SK-N-SH (cell line): ENCODE results near the gene MFSD11. TPM values are rescaled to one million over a fixed set of nuclear protein-coding genes. Genes with fewer than 3 reads are reported as not detected.
A peak's percentile ranks its signal among the peaks of the same experiment; 100 is the strongest.
"Not testable (repeated sequence)": the region's sequence is repeated elsewhere in the genome, so short reads cannot be mapped to it uniquely, and the experiment has no call there.

ENCODE experiments used
- CTCF ChIA-PET: fragments of 300-600, 350-600 bp; formaldehyde crosslinking; extraction: SDS; loops from one replicate; lab custom pipeline; 2021; lab: Yijun Ruan, JAX
- POLR2A ChIA-PET: fragments of 350-600 bp; sonication (Branson Sonifier 250); formaldehyde crosslinking; extraction: SDS; loops from one replicate; lab custom pipeline; 2020; ENCODE audit warnings: antibody characterized with exemption, inconsistent platforms; lab: Yijun Ruan, JAX
- DNase-seq: peaks from one replicate; pipeline ENCODE4 v3.0.0; 2012
- H2AFZ ChIP-seq: fragments of 200-600 bp; sonication (generic); 2 replicates; pipeline ENCODE4 v1.8.1; 2016; ENCODE audit warnings: antibody characterized with exemption, mild to moderate bottlenecking, low read depth
- H3F3A ChIP-seq: fragments of 200-600 bp; sonication (generic); replicated peaks from 2 replicates; pipeline ENCODE3; 2016; ENCODE audit warnings: antibody characterized with exemption, mild to moderate bottlenecking; ENCODE audit not compliant: insufficient read depth
- H3K27ac ChIP-seq, 2 experiments: fragments of 200-500 bp in 1 of 2; fragments of 200-600 bp in 1 of 2; sonication (Bioruptor generic) in 1 of 2; sonication (generic), shearing (Covaris generic) in 1 of 2; 2 replicates each; pipeline versions ENCODE4 v1.5.1 to v1.6.1; 2014 to 2016; ENCODE audit warnings: low read depth in 2 of 2, inconsistent platforms in 1 of 2, low read length in 1 of 2, mild to moderate bottlenecking in 1 of 2, mixed read lengths in 1 of 2
- H3K27me3 ChIP-seq: fragments of 200-600 bp; sonication (generic), shearing (Covaris generic); 2 replicates; pipeline ENCODE4 v1.6.1; 2016; ENCODE audit warnings: mixed run types; ENCODE audit not compliant: insufficient read depth
- H3K36me3 ChIP-seq, 2 experiments: fragments of 200-500 bp in 1 of 2; fragments of 200-600 bp in 1 of 2; sonication (Bioruptor generic) in 1 of 2; sonication (generic) in 1 of 2; replicated peaks in 1 of 2; 2 replicates each; pipeline versions ENCODE3 to v1.5.1; 2014 to 2016; ENCODE audit warnings: low read length in 1 of 2, mild to moderate bottlenecking in 1 of 2; ENCODE audit not compliant: insufficient read depth in 2 of 2, control insufficient read depth in 1 of 2
- H3K4me1 ChIP-seq, 2 experiments: fragments of 200-500 bp in 1 of 2; fragments of 200-600 bp in 1 of 2; sonication (Bioruptor generic) in 1 of 2; sonication (generic), shearing (Covaris generic) in 1 of 2; 2 replicates each; pipeline versions ENCODE4 v1.5.1 to v1.6.1; 2014 to 2016; ENCODE audit warnings: low read depth in 1 of 2, low read length in 1 of 2, mixed run types in 1 of 2; ENCODE audit not compliant: insufficient read depth in 2 of 2, control insufficient read depth in 1 of 2
- H3K4me2 ChIP-seq: fragments of 200-600 bp; sonication (generic), shearing (Covaris generic); 2 replicates; pipeline ENCODE4 v1.6.1; 2017; ENCODE audit warnings: mixed run types
- H3K4me3 ChIP-seq, 2 experiments: fragments of 200-500 bp in 1 of 2; fragments of 200-600 bp in 1 of 2; sonication (Bioruptor generic) in 1 of 2; sonication (generic), shearing (Covaris generic) in 1 of 2; 2 replicates each; pipeline versions ENCODE4 v1.5.1 to v1.8.1; 2014 to 2016; ENCODE audit warnings: low read depth in 2 of 2, inconsistent platforms in 1 of 2, low read length in 1 of 2, mild to moderate bottlenecking in 1 of 2, mixed read lengths in 1 of 2, moderate library complexity in 1 of 2
- H3K79me2 ChIP-seq: fragments of 200-600 bp; sonication (generic); 2 replicates; pipeline ENCODE4 v1.8.1; 2017; ENCODE audit warnings: mild to moderate bottlenecking; ENCODE audit not compliant: insufficient read depth
- H3K9ac ChIP-seq: fragments of 200-600 bp; sonication (generic); 2 replicates; pipeline ENCODE4 v1.6.1; 2017; ENCODE audit warnings: mixed run types
- H3K9me2 ChIP-seq: fragments of 200-600 bp; sonication (generic); 2 replicates; pipeline ENCODE4 v1.6.1; 2017; ENCODE audit warnings: mixed run types
- H3K9me3 ChIP-seq: fragments of 200-600 bp; sonication (generic); 2 replicates; pipeline ENCODE4 v1.6.1; 2017; ENCODE audit warnings: mixed run types, mild to moderate bottlenecking, moderate library complexity
- H4K20me1 ChIP-seq: fragments of 200-600 bp; sonication (generic); 2 replicates; pipeline ENCODE4 v1.6.1; 2017; ENCODE audit warnings: mild to moderate bottlenecking, mixed run types; ENCODE audit not compliant: insufficient read depth
- CHD2 ChIP-seq: fragments of 150-350 bp; IDR thresholded peaks from 2 replicates; pipeline ENCODE4 v1.6.1; 2018; ENCODE audit warnings: low read length; ENCODE audit not compliant: partially characterized antibody
- CTCF ChIP-seq: fragments of 200-600 bp; sonication (generic); IDR thresholded peaks from 2 replicates; pipeline ENCODE4 v1.6.1; 2017; ENCODE audit warnings: antibody characterized with exemption, mild to moderate bottlenecking, moderate library complexity
- FOSL2 ChIP-seq: IDR thresholded peaks from 2 replicates; pipeline ENCODE4 v1.4.0; 2012; ENCODE audit warnings: low read depth, mild to moderate bottlenecking, moderate library complexity, borderline replicate concordance
- JUND ChIP-seq: IDR thresholded peaks from 2 replicates; pipeline ENCODE4 v1.4.0; 2012
- MAX ChIP-seq: IDR thresholded peaks from 2 replicates; pipeline ENCODE4 v1.4.0; 2012; ENCODE audit warnings: low read depth
- MXI1 ChIP-seq: IDR thresholded peaks from 2 replicates; pipeline ENCODE4 v1.6.1; 2012; ENCODE audit warnings: mild to moderate bottlenecking, low read depth, low read length, improper control_type of control experiment
- NFIC ChIP-seq: IDR thresholded peaks from 2 replicates; pipeline ENCODE4 v1.4.0; 2012; ENCODE audit warnings: borderline replicate concordance
- POLR2AphosphoS5 ChIP-seq: IDR thresholded peaks from 2 replicates; pipeline ENCODE4 v1.6.1; 2012; ENCODE audit warnings: low read depth, low read length
- SIN3A ChIP-seq: IDR thresholded peaks from 2 replicates; pipeline ENCODE4 v1.6.1; 2012; ENCODE audit warnings: low read depth, mild to moderate bottlenecking, low read length, moderate library complexity, borderline replicate concordance
- USF2 ChIP-seq: fragments of 150-350 bp; IDR thresholded peaks from 2 replicates; pipeline ENCODE4 v1.6.1; 2017; ENCODE audit warnings: antibody characterized with exemption, low read length, low read depth, borderline replicate concordance
- YY1 ChIP-seq: IDR thresholded peaks from 2 replicates; pipeline ENCODE4 v1.4.0; 2012; ENCODE audit warnings: low read depth, mild to moderate bottlenecking
- WGBS: methylation state at CpG from one replicate; pipeline ENCODE4 v1.1.6; 2017; ENCODE audit warnings: low lambda C conversion rate; 5-methylcytosine and 5-hydroxymethylcytosine counted together
- polyA plus RNA-seq, 3 experiments: library from polyadenylated mRNA; depleted of rRNA; stranded (reverse); fragments of >200 nt; gene quantifications; 2 replicates each; pipeline ENCODE4 v1.2.3, GENCODE V29; 2012

MFSD11 gene
- polyA plus RNA-seq, 1 of the 3 experiments (the other 2 are of a cell fraction): 22.7 TPM

- peak; percentile 77 for DNase-seq
- H3F3A ChIP-seq: peaks cover 31% of the 10 kb centered on the region
- H3K9me2 ChIP-seq, H2AFZ ChIP-seq, H3K9me3 ChIP-seq, H3K27me3 ChIP-seq: not testable (repeated sequence)
- TF ChIP-seq SIN3A (0 out of 2 replicates have a peak, but pooled peaks have one; percentile 31), MXI1 (peak; percentile 86), MAX (peak; percentile 79; the same call in 1 of the 2 replicates)
- CTCF ChIA-PET: interaction anchor here (1.0 to 14.3 kb wide), 18 partner anchors 9 to 357 kb away, joined by 3 to 255 read pairs (median 4); partner anchors contain the start of genes JMJD6 and METTL23
- peak overlapping the region; percentile 96 for H3K4me2 ChIP-seq
- peak overlapping the region; percentile 72 to 89 for H3K4me3 ChIP-seq
- WGBS: 4% methylated on average over 14 of the region's 79 CpGs
- peaks cover 14 to 22% of the 10 kb centered on the region in 2 experiments for H3K36me3 ChIP-seq
- peaks cover 31% of the 10 kb centered on the region for H4K20me1 ChIP-seq
- peaks cover 17 to 33% of the 10 kb centered on the region in 2 experiments for H3K4me1 ChIP-seq
- H3K9ac ChIP-seq: peak overlapping the region; percentile 85
- peak overlapping the region; percentile 88 to 95 for H3K27ac ChIP-seq
- POLR2A ChIA-PET: interaction anchor here (0.8 to 2.3 kb wide), 9 partner anchors 9 to 166 kb away, joined by 3 to 14 read pairs (median 3); partner anchors contain the start of gene SRSF2
- H3K79me2 ChIP-seq: peaks cover 89% of the 10 kb centered on the region
Measured at GRCh38 chr17:76709951-76710862, 27.7 kb upstream of the MFSD11 start.

- Histone ChIP-seq H3K4me1 (peaks cover 25 to 33% of the 10 kb centered on the region in 2 experiments), H3K4me3 (peak within 1 kb of the TSS; percentile 72 to 89), H3K9me3 (no peaks in the 10 kb centered on the region), H3K4me2 (peak within 1 kb of the TSS; percentile 96), H2AFZ (no peak within 1 kb of the TSS), H3K9me2 (no peaks in the 10 kb centered on the region), H3K27ac (peak within 1 kb of the TSS; percentile 88 to 95), H3K9ac (peak within 1 kb of the TSS; percentile 85), H3K79me2 (peaks cover 86% of the 10 kb centered on the region), H3K27me3 (no peaks in the 10 kb centered on the region), H3K36me3 (peaks cover 14 to 30% of the 10 kb centered on the region in 2 experiments), H4K20me1 (peaks cover 34% of the 10 kb centered on the region), H3F3A (peaks cover 35% of the 10 kb centered on the region)
- 13% methylated on average over 29 of the region's 56 CpGs for WGBS
- CTCF ChIA-PET: interaction anchor here (0.7 to 14.3 kb wide), 16 partner anchors 9 to 356 kb away, joined by 3 to 255 read pairs (median 5); partner anchors contain the start of genes JMJD6 and METTL23
- POLR2A ChIA-PET: interaction anchor here (1.0 to 2.3 kb wide), 6 partner anchors 13 to 167 kb away, joined by 3 to 14 read pairs (median 6); partner anchors contain the start of gene SRSF2
- TF ChIP-seq USF2 (0 out of 2 replicates have a peak, but pooled peaks have one; percentile 9), YY1 (peak; percentile 50; the same call in 1 of the 2 replicates), POLR2AphosphoS5 (0 out of 2 replicates have a peak, but pooled peaks have one; percentile 13), CTCF (no peak), JUND (peak; percentile 34; the same call in 1 of the 2 replicates), FOSL2 (peak; percentile 57; the same call in 1 of the 2 replicates), CHD2 (peak; percentile 37), NFIC (no peak), MAX (peak; percentile 58; the same call in 1 of the 2 replicates)
- peak; percentile 97 for DNase-seq
Measured at GRCh38 chr17:76710863-76711611, 26.9 kb upstream of the MFSD11 start, which contains the start of gene MXRA7. Gene MXRA7, minus strand, starts transcription at chr17:76710965. Its CDS starts 19 bp downstream, at chr17:76710946.

- DNase-seq, H2AFZ ChIP-seq, H3K9me2 ChIP-seq, H3K27me3 ChIP-seq, H3K9ac ChIP-seq, H3K9me3 ChIP-seq, H3K4me2 ChIP-seq, H3K4me3 ChIP-seq: not testable (repeated sequence)
- peaks cover 33 to 36% of the 10 kb centered on the region in 2 experiments for H3K4me1 ChIP-seq
- ChIA-PET CTCF (interaction anchor here (1.7 to 14.3 kb wide), 7 partner anchors 13 to 189 kb away, joined by 6 to 255 read pairs (median 13); no protein-coding TSS in a partner anchor), POLR2A (interaction anchor here (0.8 to 1.4 kb wide), 4 partner anchors 24 to 155 kb away, joined by 3 to 8 read pairs (median 4); partner anchors contain the start of genes MFSD11 and SRSF2)
- H3K36me3 ChIP-seq: peaks cover 22 to 41% of the 10 kb centered on the region in 2 experiments
- peaks cover 47% of the 10 kb centered on the region for H3F3A ChIP-seq
- H3K79me2 ChIP-seq: peaks cover 77% of the 10 kb centered on the region
- peaks cover 34% of the 10 kb centered on the region for H4K20me1 ChIP-seq
- WGBS: 87% methylated on average over 7 of the region's 7 CpGs
- H3K27ac ChIP-seq: peak overlapping the region in 1 of 2 experiments; percentile 65; a peak in 1 of 4 replicates
Measured at GRCh38 chr17:76712321-76712720, 25.6 kb upstream of the MFSD11 start.
